ENCODE results near the gene IL25. TPM values are rescaled to one million over a fixed set of nuclear protein-coding genes. Genes with fewer than 3 reads are reported as not detected.
A peak's percentile ranks its signal among the peaks of the same experiment; 100 is the strongest.

IL25 gene
- total RNA-seq, 1 donor: not detected

DNA sequence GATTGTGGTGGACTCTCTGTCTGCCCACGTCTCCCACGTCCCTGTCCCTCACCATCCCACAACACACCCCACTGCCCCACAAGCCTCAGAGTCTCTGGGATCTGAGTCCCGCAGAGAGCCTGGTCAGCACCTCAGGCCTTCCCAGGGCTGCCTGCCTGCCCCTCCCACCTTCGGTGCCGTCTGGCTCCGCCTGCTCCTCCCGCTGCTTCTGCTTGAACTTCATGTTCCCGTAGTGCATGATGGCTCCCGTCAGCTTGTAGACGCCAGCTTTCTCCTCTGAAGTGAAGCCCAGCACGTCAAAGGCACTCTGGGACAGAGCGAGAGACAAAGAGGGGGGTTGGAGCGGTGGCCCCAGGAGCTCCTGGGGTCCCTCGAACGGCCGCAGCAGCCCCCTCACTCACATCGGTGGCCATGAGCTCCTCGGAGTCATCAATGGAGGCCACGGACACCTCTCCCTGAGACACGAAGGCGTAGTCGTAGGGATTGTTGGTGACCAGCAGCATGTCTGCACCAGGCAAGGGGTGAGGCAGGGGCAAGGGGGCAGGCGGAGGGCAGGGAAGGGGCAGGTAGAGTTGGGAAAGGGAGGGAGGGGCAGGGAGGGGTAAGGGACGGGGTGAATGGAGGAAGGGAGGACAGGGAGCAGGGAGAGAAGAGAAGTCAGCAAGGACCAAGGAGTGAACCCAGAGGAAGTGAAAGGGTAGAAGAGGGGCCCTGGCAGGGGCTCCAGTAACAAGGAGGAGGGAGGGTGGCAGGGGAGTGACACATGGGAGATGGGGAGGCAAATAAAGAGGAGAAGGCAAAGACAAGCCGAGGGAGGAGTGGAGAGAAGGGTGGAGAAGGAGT lies 29.9 kb downstream of the IL25 start:
- Histone ChIP-seq H3K4me1 (ENCODE audit: insufficient read depth, low read length) (no peaks in the 10 kb centered on the region), H3K36me3 (ENCODE audit: insufficient read depth, low read length) (no peaks in the 10 kb centered on the region), H4K20me1 (ENCODE audit: insufficient read depth, low read length) (no peaks in the 10 kb centered on the region), H3K9me3 (ENCODE audit: low read depth, low read length) (no peaks in the 10 kb centered on the region), H3K27ac (ENCODE audit: low read depth, low read length) (no peak overlapping the region), H2AFZ (ENCODE audit: low read length) (no peak overlapping the region), H3K27me3 (ENCODE audit: insufficient read depth, low read length) (no peaks in the 10 kb centered on the region), H3K79me2 (ENCODE audit: insufficient read depth, low read length) (no peaks in the 10 kb centered on the region), H3K4me2 (ENCODE audit: insufficient read depth, low read length) (no peak overlapping the region), H3K4me3 (ENCODE audit: insufficient read depth, low read length) (no peak overlapping the region)
- peak; percentile 61 for DNase-seq (ENCODE audit: insufficient read length, low spot score, missing footprints)
- TF ChIP-seq, protein P1, sequence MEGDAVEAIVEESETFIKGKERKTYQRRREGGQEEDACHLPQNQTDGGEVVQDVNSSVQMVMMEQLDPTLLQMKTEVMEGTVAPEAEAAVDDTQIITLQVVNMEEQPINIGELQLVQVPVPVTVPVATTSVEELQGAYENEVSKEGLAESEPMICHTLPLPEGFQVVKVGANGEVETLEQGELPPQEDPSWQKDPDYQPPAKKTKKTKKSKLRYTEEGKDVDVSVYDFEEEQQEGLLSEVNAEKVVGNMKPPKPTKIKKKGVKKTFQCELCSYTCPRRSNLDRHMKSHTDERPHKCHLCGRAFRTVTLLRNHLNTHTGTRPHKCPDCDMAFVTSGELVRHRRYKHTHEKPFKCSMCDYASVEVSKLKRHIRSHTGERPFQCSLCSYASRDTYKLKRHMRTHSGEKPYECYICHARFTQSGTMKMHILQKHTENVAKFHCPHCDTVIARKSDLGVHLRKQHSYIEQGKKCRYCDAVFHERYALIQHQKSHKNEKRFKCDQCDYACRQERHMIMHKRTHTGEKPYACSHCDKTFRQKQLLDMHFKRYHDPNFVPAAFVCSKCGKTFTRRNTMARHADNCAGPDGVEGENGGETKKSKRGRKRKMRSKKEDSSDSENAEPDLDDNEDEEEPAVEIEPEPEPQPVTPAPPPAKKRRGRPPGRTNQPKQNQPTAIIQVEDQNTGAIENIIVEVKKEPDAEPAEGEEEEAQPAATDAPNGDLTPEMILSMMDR (IDR thresholded peaks at IDR 0.05; ENCODE audit: extremely low read depth, low read depth, low read length): no peak

DNA sequence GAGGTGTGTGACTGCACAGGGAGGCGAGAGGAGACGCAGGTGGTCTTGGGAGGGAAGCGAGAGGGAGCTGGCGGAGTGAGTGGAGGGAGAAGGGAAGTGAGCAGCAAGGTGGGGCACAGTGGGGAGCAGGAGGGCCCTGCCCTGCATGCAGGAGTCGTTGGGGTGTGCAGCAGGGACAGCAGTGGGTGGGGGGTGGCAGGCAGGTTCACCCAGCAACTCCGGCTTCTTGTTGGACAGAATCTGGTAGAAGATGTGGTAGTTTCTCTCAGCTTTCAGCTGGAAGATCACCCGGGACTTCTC lies 30.5 kb downstream of the IL25 start:
- Histone ChIP-seq H3K4me2 (ENCODE audit: insufficient read depth, low read length) (no peak overlapping the region), H3K27ac (ENCODE audit: low read depth, low read length) (no peak overlapping the region), H3K4me1 (ENCODE audit: insufficient read depth, low read length) (no peaks in the 10 kb centered on the region), H3K9me3 (ENCODE audit: low read depth, low read length) (no peaks in the 10 kb centered on the region), H3K27me3 (ENCODE audit: insufficient read depth, low read length) (no peaks in the 10 kb centered on the region), H3K4me3 (ENCODE audit: insufficient read depth, low read length) (no peak overlapping the region), H3K79me2 (ENCODE audit: insufficient read depth, low read length) (no peaks in the 10 kb centered on the region), H4K20me1 (ENCODE audit: insufficient read depth, low read length) (no peaks in the 10 kb centered on the region), H3K36me3 (ENCODE audit: insufficient read depth, low read length) (no peaks in the 10 kb centered on the region), H2AFZ (ENCODE audit: low read length) (no peak overlapping the region)
- TF ChIP-seq, protein P1 (IDR thresholded peaks at IDR 0.05; ENCODE audit: extremely low read depth, low read depth, low read length): no peak
- peak; percentile 81 for DNase-seq (ENCODE audit: insufficient read length, low spot score, missing footprints)

DNA sequence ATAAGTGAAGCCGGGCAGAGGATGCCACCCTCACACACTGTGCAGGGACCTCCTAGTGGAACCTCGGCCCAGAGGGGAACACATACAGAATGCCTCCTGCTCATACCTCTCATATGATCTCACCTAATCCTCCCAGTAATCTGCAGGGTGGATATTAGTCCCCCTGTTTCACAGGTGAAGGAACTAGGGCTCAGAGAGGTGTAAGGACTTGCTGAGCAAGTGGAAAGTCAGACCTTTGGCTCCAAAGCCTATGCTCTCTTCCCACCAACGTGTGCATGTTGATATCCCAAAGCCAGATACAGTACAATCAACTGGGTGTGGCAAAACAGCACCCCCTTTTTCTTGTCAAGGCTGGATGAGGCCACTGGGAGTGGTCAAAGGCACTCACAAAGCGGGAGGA lies 31.3 kb downstream of the IL25 start:
- Histone ChIP-seq H3K27ac (ENCODE audit: low read depth, low read length) (no peak overlapping the region), H4K20me1 (ENCODE audit: insufficient read depth, low read length) (no peaks in the 10 kb centered on the region), H3K4me2 (ENCODE audit: insufficient read depth, low read length) (no peak overlapping the region), H3K9me3 (ENCODE audit: low read depth, low read length) (no peaks in the 10 kb centered on the region), H3K27me3 (ENCODE audit: insufficient read depth, low read length) (no peaks in the 10 kb centered on the region), H2AFZ (ENCODE audit: low read length) (no peak overlapping the region), H3K36me3 (ENCODE audit: insufficient read depth, low read length) (no peaks in the 10 kb centered on the region), H3K4me3 (ENCODE audit: insufficient read depth, low read length) (no peak overlapping the region), H3K4me1 (ENCODE audit: insufficient read depth, low read length) (no peaks in the 10 kb centered on the region), H3K79me2 (ENCODE audit: insufficient read depth, low read length) (no peaks in the 10 kb centered on the region)
- DNase-seq (ENCODE audit: insufficient read length, low spot score, missing footprints): peak; percentile 61
- TF ChIP-seq, protein P1 (IDR thresholded peaks at IDR 0.05; ENCODE audit: extremely low read depth, low read depth, low read length): no peak

DNA sequence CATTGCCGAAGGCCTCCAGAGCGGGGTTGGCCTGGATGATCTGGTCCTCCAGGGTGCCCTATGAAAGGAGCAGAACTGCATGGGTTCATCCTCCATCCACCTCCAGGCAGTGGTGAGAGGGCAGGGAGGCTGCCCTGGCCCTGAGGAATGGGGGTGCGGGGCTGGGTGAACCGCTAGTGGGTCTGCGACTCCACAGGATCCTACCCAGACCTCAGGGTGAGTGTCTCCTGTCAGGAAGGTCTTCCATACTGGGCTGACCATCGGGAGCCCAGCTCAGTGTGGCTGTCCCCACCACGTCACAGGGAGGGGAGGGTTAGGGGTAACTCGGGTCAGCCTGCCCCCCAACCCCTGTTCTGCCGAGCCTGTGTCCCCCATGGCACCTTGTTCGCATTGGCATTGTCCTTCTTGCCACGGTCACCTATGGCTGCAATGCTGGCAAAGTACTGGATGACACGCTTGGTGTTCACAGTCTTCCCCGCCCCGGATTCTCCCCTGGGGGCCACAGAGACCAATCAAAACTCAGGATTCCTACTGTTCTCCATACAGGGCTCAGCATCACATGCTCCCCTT lies 31.8 kb downstream of the IL25 start:
- TF ChIP-seq, protein P1 (IDR thresholded peaks at IDR 0.05; ENCODE audit: extremely low read depth, low read depth, low read length): no peak
- Histone ChIP-seq H3K79me2 (ENCODE audit: insufficient read depth, low read length) (no peaks in the 10 kb centered on the region), H3K9me3 (ENCODE audit: low read depth, low read length) (no peaks in the 10 kb centered on the region), H3K36me3 (ENCODE audit: insufficient read depth, low read length) (no peaks in the 10 kb centered on the region), H2AFZ (ENCODE audit: low read length) (no peak overlapping the region), H3K27ac (ENCODE audit: low read depth, low read length) (no peak overlapping the region), H3K27me3 (ENCODE audit: insufficient read depth, low read length) (no peaks in the 10 kb centered on the region), H4K20me1 (ENCODE audit: insufficient read depth, low read length) (no peaks in the 10 kb centered on the region), H3K4me2 (ENCODE audit: insufficient read depth, low read length) (no peak overlapping the region), H3K4me3 (ENCODE audit: insufficient read depth, low read length) (no peak overlapping the region), H3K4me1 (ENCODE audit: insufficient read depth, low read length) (no peaks in the 10 kb centered on the region)
- DNase-seq (ENCODE audit: insufficient read length, low spot score, missing footprints): peak; percentile 82

All from osteoblast (primary cell).